HEK293 (cell line): ENCODE data around the gene CPNE5.

ENCODE experiments used
- CTCF ChIA-PET: fragments of 350-600 bp; formaldehyde crosslinking; extraction: SDS; loops from one replicate; lab custom pipeline; 2021; ENCODE audit warnings: antibody characterized with exemption; lab: Yijun Ruan, JAX
- POLR2A ChIA-PET: fragments of 300-600 bp; formaldehyde crosslinking; extraction: SDS; loops from one replicate; lab custom pipeline; 2020; ENCODE audit warnings: antibody characterized with exemption, inconsistent platforms; lab: Yijun Ruan, JAX
- H3K27ac ChIP-seq: fragments of 200-500 bp; sonication (Bioruptor generic); 2 replicates; pipeline ENCODE4 v1.5.1; 2014; ENCODE audit warnings: low read depth, low read length, control low read depth, inconsistent platforms; ENCODE audit errors: extremely low read depth
- H3K36me3 ChIP-seq, 2 experiments: fragments of 200-500 bp in 1 of 2; sonication (Bioruptor generic) in 1 of 2; 1 replicate in 1 of 2; 2 replicates in 1 of 2; pipeline ENCODE4 v1.5.1; 2014 to 2017; ENCODE audit warnings: inconsistent platforms in 2 of 2, low read length in 2 of 2; ENCODE audit not compliant: control insufficient read depth in 2 of 2, insufficient read depth in 1 of 2
- H3K4me1 ChIP-seq: fragments of 200-500 bp; sonication (Bioruptor generic); 2 replicates; pipeline ENCODE4 v1.5.1; 2014; ENCODE audit warnings: mild to moderate bottlenecking, low read length, inconsistent platforms; ENCODE audit not compliant: control insufficient read depth, insufficient read depth
- H3K4me3 ChIP-seq: 2 replicates; pipeline ENCODE4 v1.5.1; 2011; ENCODE audit warnings: low read depth, mild to moderate bottlenecking, control low read depth, low read length, moderate library complexity
- H3K9me3 ChIP-seq: fragments of 200-500 bp; sonication (Bioruptor generic); 2 replicates; pipeline ENCODE4 v1.5.1; 2014; ENCODE audit warnings: low read depth, low read length, inconsistent platforms; ENCODE audit not compliant: control insufficient read depth, insufficient read depth
- FEZF1 ChIP-seq: fragments of 450-650 bp; formaldehyde crosslinking; IDR thresholded peaks from 2 replicates; pipeline ENCODE4 v1.5.1; 2016; ENCODE audit warnings: missing biosample characterization, missing genetic modification characterization
- HOXC10 ChIP-seq: sonication (generic); formaldehyde crosslinking; IDR thresholded peaks from 2 replicates; pipeline ENCODE4 v1.8.1; 2023; ENCODE audit warnings: mild to moderate bottlenecking, missing genetic modification reagents
- KLF1 ChIP-seq: fragments of 450-650 bp; formaldehyde crosslinking; IDR thresholded peaks from 2 replicates; pipeline ENCODE4 v1.5.1; 2016; ENCODE audit warnings: missing biosample characterization, missing genetic modification characterization
- KLF8 ChIP-seq: fragments of 450-650 bp; formaldehyde crosslinking; IDR thresholded peaks from 2 replicates; pipeline ENCODE4 v1.5.1; 2016; ENCODE audit warnings: missing biosample characterization, missing genetic modification characterization
- KLF9 ChIP-seq: fragments of 450-650 bp; formaldehyde crosslinking; IDR thresholded peaks from 2 replicates; pipeline ENCODE4 v1.5.1; 2016; ENCODE audit warnings: missing biosample characterization, missing genetic modification characterization, low read depth
- REPIN1 ChIP-seq: fragments of 450-650 bp; formaldehyde crosslinking; IDR thresholded peaks from 2 replicates; pipeline ENCODE4 v1.5.1; 2017; ENCODE audit warnings: missing biosample characterization, missing genetic modification characterization, low read depth
- SP7 ChIP-seq: fragments of 450-650 bp; formaldehyde crosslinking; IDR thresholded peaks from 2 replicates; pipeline ENCODE4 v1.5.1; 2016; ENCODE audit warnings: missing biosample characterization, missing genetic modification characterization
- WT1 ChIP-seq: fragments of 450-650 bp; formaldehyde crosslinking; IDR thresholded peaks from 2 replicates; pipeline ENCODE4 v1.5.1; 2016; ENCODE audit warnings: missing biosample characterization, missing genetic modification characterization
- ZBTB1 ChIP-seq: fragments of 450-650 bp; formaldehyde crosslinking; IDR thresholded peaks from 2 replicates; pipeline ENCODE4 v1.5.1; 2016; ENCODE audit warnings: missing biosample characterization, missing genetic modification characterization
- ZBTB17 ChIP-seq: fragments of 450-650 bp; formaldehyde crosslinking; IDR thresholded peaks from 2 replicates; pipeline ENCODE4 v1.5.1; 2016; ENCODE audit warnings: missing biosample characterization, missing genetic modification characterization
- ZFP37 ChIP-seq: fragments of 450-650 bp; formaldehyde crosslinking; IDR thresholded peaks from 2 replicates; pipeline ENCODE4 v1.5.1; 2016; ENCODE audit warnings: missing biosample characterization, missing genetic modification characterization
- ZNF132 ChIP-seq: fragments of 450-650 bp; formaldehyde crosslinking; IDR thresholded peaks from 2 replicates; pipeline ENCODE4 v1.5.1; 2017; ENCODE audit warnings: missing biosample characterization, missing genetic modification characterization, borderline replicate concordance
- ZNF37A ChIP-seq: fragments of 450-650 bp; IDR thresholded peaks from 2 replicates; pipeline ENCODE4 v1.5.1; 2018; ENCODE audit warnings: missing biosample characterization, missing genetic modification characterization
- ZNF548 ChIP-seq: fragments of 450-650 bp; formaldehyde crosslinking; IDR thresholded peaks from 2 replicates; pipeline ENCODE4 v1.5.1; 2016; ENCODE audit warnings: missing biosample characterization, missing genetic modification characterization
- ZNF623 ChIP-seq: fragments of 450-650 bp; formaldehyde crosslinking; IDR thresholded peaks from 2 replicates; pipeline ENCODE4 v1.5.1; 2016; ENCODE audit warnings: missing biosample characterization, missing genetic modification characterization
- ZNF830 ChIP-seq: fragments of 450-650 bp; IDR thresholded peaks from 2 replicates; pipeline ENCODE4 v1.5.0; 2018; ENCODE audit warnings: missing biosample characterization, missing genetic modification characterization, low read depth, mild to moderate bottlenecking, moderate library complexity
- ZSCAN16 ChIP-seq: fragments of 450-650 bp; formaldehyde crosslinking; IDR thresholded peaks from 2 replicates; pipeline ENCODE4 v1.5.1; 2016; ENCODE audit warnings: missing biosample characterization, missing genetic modification characterization
- ZSCAN23 ChIP-seq: fragments of 450-650 bp; formaldehyde crosslinking; IDR thresholded peaks from 2 replicates; pipeline ENCODE4 v1.5.1; 2016; ENCODE audit warnings: missing biosample characterization, missing genetic modification characterization
- TF ChIP-seq, protein P1 (sequence below): fragments of 450-650 bp; formaldehyde crosslinking; IDR thresholded peaks from 2 replicates; pipeline ENCODE4 v1.5.1; 2017; ENCODE audit warnings: missing biosample characterization, missing genetic modification characterization
- TF ChIP-seq, protein P2 (sequence below): sonication (generic); formaldehyde crosslinking; IDR thresholded peaks from 2 replicates; pipeline ENCODE4 v1.8.1; 2022; ENCODE audit warnings: mild to moderate bottlenecking, moderate library complexity, missing genetic modification reagents

The CPNE5 gene

DNA sequence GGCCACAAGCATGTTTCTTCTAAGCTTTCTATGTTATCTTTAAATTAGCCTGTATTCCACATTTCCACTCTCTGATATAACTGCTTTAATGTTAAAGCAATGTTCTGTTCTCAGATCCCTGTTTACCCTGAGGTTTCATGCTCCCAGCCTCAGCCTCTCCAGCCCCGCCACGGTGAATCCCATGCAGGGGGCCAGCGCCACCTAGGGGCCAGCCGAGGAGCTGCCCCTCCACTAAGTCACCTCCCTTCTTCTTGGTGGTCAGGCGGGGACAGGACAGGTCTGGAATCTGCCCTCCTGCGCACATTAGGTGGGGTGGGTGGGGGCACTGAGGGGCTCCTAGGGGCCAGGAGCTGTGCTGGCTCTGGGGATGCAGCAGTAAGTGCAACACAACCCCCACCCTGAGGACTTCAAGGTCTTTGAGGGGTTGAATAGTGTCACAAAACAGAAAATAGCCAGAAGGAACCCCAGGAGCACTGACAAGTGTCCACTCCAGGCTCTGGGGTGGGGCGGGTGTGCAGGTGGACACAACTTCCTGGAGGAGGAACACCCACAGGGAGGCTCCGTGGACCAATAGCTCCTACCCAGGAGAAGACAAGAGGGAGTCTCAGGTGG is 80.0 kb downstream of the CPNE5 start (continued):
- TF ChIP-seq HOXC10 (CRISPR knock-in tag) = no peak
- TF ChIP-seq REPIN1 = no peak
- TF ChIP-seq WT1 = no peak
- TF ChIP-seq, protein P1, sequence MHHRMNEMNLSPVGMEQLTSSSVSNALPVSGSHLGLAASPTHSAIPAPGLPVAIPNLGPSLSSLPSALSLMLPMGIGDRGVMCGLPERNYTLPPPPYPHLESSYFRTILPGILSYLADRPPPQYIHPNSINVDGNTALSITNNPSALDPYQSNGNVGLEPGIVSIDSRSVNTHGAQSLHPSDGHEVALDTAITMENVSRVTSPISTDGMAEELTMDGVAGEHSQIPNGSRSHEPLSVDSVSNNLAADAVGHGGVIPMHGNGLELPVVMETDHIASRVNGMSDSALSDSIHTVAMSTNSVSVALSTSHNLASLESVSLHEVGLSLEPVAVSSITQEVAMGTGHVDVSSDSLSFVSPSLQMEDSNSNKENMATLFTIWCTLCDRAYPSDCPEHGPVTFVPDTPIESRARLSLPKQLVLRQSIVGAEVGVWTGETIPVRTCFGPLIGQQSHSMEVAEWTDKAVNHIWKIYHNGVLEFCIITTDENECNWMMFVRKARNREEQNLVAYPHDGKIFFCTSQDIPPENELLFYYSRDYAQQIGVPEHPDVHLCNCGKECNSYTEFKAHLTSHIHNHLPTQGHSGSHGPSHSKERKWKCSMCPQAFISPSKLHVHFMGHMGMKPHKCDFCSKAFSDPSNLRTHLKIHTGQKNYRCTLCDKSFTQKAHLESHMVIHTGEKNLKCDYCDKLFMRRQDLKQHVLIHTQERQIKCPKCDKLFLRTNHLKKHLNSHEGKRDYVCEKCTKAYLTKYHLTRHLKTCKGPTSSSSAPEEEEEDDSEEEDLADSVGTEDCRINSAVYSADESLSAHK = no peak
- no peak for TF ChIP-seq KLF8 (tag by site-specific recombination)
- TF ChIP-seq ZBTB17 (tag by site-specific recombination) = no peak
- no peak for TF ChIP-seq ZNF132
- TF ChIP-seq, protein P2, sequence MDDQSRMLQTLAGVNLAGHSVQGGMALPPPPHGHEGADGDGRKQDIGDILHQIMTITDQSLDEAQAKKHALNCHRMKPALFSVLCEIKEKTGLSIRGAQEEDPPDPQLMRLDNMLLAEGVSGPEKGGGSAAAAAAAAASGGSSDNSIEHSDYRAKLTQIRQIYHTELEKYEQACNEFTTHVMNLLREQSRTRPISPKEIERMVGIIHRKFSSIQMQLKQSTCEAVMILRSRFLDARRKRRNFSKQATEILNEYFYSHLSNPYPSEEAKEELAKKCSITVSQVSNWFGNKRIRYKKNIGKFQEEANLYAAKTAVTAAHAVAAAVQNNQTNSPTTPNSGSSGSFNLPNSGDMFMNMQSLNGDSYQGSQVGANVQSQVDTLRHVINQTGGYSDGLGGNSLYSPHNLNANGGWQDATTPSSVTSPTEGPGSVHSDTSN (CRISPR knock-in tag) = no peak

DNA sequence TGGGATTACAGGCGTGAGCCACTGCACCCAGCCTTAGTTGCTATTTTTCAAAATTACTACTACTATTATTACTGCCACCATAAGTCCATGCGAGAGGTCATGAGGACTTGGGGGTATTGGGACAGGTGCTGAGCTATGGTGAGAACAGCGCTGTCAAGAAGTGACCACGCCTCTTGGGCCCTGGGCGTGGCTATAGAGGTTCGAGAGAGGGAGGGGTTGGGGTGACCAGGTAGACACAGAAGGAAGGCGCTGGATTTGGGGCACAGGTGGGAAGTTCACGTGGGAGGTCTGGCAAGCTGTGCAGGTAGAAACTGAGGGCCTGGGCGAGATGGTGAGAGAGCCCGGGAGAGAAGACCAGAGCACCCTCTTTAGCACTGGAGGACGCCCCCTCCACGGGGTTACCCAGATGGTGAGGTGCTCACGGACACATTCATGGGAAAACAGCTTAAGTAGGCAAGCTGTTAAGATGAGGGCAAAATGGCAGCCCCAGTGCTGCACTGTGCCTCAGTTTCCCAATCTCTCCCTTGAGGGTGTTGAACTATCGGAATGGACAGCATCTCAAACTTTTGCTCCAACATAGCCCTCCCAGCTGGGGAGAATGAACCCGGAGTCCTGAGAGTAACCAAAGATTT is 80.6 kb downstream of the CPNE5 start:
- TF ChIP-seq KLF9 (tag by site-specific recombination) (0 out of 2 replicates have a peak, but pooled peaks have one; percentile 21), KLF1 (tag by site-specific recombination) (no peak), SP7 (tag by site-specific recombination) (no peak)
- TF ChIP-seq, protein P2 (CRISPR knock-in tag) = 0 out of 2 replicates have a peak, but pooled peaks have one; percentile 39
- Histone ChIP-seq H3K27ac (no peak overlapping the region), H3K4me1 (no peaks in the 10 kb centered on the region; the same call in 1 of the 2 replicates), H3K9me3 (no peaks in the 10 kb centered on the region), H3K36me3 (no peaks in the 10 kb centered on the region), H3K4me3 (no peak overlapping the region)
- POLR2A ChIA-PET = interaction anchor here (0.5 to 1.1 kb wide), 3 partner anchors 80 to 179 kb away, joined by 3 to 5 read pairs (median 3); partner anchors contain the start of gene CDKN1A
- CTCF ChIA-PET = interaction anchor here (0.5 to 4.9 kb wide), 69 partner anchors 9 to 1696 kb away, joined by 3 to 156 read pairs (median 4); partner anchors contain the start of genes C6orf89, CDKN1A and PPIL1

DNA sequence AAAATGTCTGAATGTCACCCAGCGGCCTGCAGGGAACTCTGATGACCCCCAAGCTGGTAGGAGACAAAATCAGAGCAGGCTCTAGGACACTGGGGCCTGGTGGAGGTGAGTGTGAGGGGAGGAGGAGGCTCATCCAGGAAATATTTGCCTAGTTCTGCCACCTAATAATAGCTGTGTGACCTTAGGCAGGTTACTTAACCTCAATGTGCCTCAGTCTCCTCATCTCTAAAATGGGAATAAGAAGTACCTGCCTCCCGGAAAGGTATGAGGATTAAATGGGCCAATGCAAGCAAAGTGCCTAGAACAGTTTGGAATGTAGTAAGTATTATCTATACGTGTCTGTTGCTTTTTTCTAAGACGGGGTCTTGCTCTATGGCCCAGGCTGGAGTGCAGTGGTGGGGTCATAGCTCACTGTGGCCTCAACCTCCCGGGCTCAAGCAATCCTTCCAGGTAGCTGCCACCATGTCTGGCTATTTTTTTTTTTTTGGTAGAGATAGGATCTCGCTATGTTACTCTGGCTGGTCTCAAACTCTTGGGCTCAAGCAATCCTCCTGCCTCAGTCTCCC is 81.2 kb downstream of the CPNE5 start:
- TF ChIP-seq ZNF623 (tag by site-specific recombination) (no peak), ZBTB1 (tag by site-specific recombination) (no peak), ZSCAN23 (tag by site-specific recombination) (no peak), ZSCAN16 (tag by site-specific recombination) (no peak), ZNF37A (no peak), ZNF548 (tag by site-specific recombination) (no peak), ZNF830 (tag by site-specific recombination) (no peak), FEZF1 (tag by site-specific recombination) (no peak), ZFP37 (no peak)
- POLR2A ChIA-PET = interaction anchor here (0.5 to 0.6 kb wide), 2 partner anchors 138 to 178 kb away, joined by 3 to 5 read pairs; no protein-coding TSS in a partner anchor
- no peaks in the 10 kb centered on the region for H3K36me3 ChIP-seq
- CTCF ChIA-PET = interaction anchor here (0.5 to 4.9 kb wide), 31 partner anchors 9 to 1697 kb away, joined by 3 to 156 read pairs (median 11); partner anchors contain the start of genes C6orf89 and PPIL1
- no peak overlapping the region for H3K27ac ChIP-seq
- no peaks in the 10 kb centered on the region; the same call in 1 of the 2 replicates for H3K4me1 ChIP-seq
- no peaks in the 10 kb centered on the region for H3K9me3 ChIP-seq
- H3K4me3 ChIP-seq = no peak overlapping the region
